Activated naive CD8-positive, alpha-beta T cell treated with anti-CD3 and anti-CD28 coated beads, Interleukin-2, amount 50 U/mL, for 24 hours (primary cell): ENCODE results near the gene DOCK9.

Experiments
- ATAC-seq: fragments of 150-1000 bp; cut with Tn5 transposase; one replicate; pipeline ENCODE4 v1.10.0; 2021
- DNase-seq: peaks from one replicate; pipeline ENCODE4 v3.0.0; 2021
- H3K27ac Mint-ChIP-seq: one replicate; pipeline ENCODE4 v1.8.0; 2021; ENCODE audit warnings: mild to moderate bottlenecking, mixed read lengths
- H3K27me3 Mint-ChIP-seq: one replicate; pipeline ENCODE4 v1.8.0; 2021; ENCODE audit warnings: mixed read lengths
- H3K36me3 Mint-ChIP-seq: one replicate; pipeline ENCODE4 v1.8.0; 2021; ENCODE audit warnings: low read depth, mixed read lengths
- H3K4me1 Mint-ChIP-seq: one replicate; pipeline ENCODE4 v1.8.0; 2021; ENCODE audit warnings: mixed read lengths
- H3K4me3 Mint-ChIP-seq: one replicate; pipeline ENCODE4 v1.8.0; 2021; ENCODE audit warnings: mild to moderate bottlenecking, moderate library complexity, mixed read lengths
- H3K9me3 Mint-ChIP-seq: one replicate; pipeline ENCODE4 v1.8.0; 2021; ENCODE audit warnings: mixed read lengths

DOCK9 gene

GRCh38 chr13:98974053-98974452 is 3.8 kb downstream of the DOCK9 start:
- H3K27ac Mint-ChIP-seq: no peak overlapping the region
- DNase-seq: no peak
- peaks cover 60% of the 10 kb centered on the region for H3K4me1 Mint-ChIP-seq
- H3K36me3 Mint-ChIP-seq: no peaks in the 10 kb centered on the region
- no peak overlapping the region for H3K4me3 Mint-ChIP-seq
- H3K27me3 Mint-ChIP-seq: no peaks in the 10 kb centered on the region
- H3K9me3 Mint-ChIP-seq: no peaks in the 10 kb centered on the region
- ATAC-seq: no peak

- Mint-ChIP-seq H3K36me3 (no peaks in the 10 kb centered on the region), H3K27me3 (no peaks in the 10 kb centered on the region), H3K4me3 (no peak overlapping the region), H3K4me1 (peaks cover 53% of the 10 kb centered on the region), H3K9me3 (no peaks in the 10 kb centered on the region), H3K27ac (no peak overlapping the region)
- DNase-seq (no peak), ATAC-seq (no peak)
Measured at GRCh38 chr13:98972627-98973026, 5.2 kb downstream of the DOCK9 start.

- Mint-ChIP-seq H3K36me3 (no peaks in the 10 kb centered on the region), H3K27me3 (no peaks in the 10 kb centered on the region), H3K4me1 (peaks cover 52% of the 10 kb centered on the region), H3K4me3 (no peak overlapping the region), H3K27ac (no peak overlapping the region), H3K9me3 (no peaks in the 10 kb centered on the region)
- DNase-seq (no peak), ATAC-seq (no peak)
Measured at GRCh38 chr13:98972059-98972458, 5.8 kb downstream of the DOCK9 start.

DNA sequence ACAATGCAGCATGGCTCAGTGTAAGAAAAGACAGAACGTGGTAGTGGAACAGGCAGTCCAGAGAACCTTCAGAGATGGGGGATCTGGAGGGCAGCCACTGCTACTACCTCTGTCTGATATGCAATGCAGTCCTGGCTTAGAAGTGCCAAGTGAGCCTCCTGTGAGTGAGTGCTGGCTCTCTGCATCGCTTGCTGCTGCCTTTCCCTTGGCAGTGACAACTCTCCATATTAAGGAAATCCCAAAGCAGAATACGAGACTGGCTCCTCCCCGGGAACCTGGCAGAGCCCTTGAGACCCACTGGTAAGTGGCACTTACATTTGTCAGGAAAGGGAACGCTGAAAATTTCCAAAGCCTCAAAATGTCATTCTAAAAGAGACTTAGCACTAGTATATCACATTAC is 7.5 kb downstream of the DOCK9 start:
- Mint-ChIP-seq H3K27me3 (no peaks in the 10 kb centered on the region), H3K27ac (no peak overlapping the region), H3K9me3 (no peaks in the 10 kb centered on the region), H3K4me3 (no peak overlapping the region), H3K4me1 (peaks cover 35% of the 10 kb centered on the region), H3K36me3 (no peaks in the 10 kb centered on the region)
- ATAC-seq (no peak), DNase-seq (no peak)

DNA sequence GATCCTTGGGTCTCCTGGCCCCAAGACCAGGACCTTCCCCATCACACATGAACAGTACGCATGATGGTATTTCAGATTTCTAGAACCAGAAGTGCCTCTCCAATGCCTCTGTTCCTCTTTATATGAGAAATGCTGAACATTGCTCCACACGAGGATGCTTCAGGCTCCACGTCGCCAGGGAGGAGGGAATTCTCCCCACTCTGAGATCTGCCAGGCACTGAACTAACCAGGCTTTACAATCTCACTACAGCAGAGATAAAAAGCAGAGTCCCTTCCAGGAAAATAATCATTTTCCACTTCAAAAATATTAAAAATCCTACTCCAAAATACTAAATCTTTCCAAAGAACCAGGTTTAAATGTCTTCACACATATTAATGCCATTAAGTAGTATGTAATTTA is 10.4 kb downstream of the DOCK9 start:
- H3K27me3 Mint-ChIP-seq: no peaks in the 10 kb centered on the region
- no peaks in the 10 kb centered on the region for H3K9me3 Mint-ChIP-seq
- H3K4me1 Mint-ChIP-seq: peaks cover 18% of the 10 kb centered on the region
- no peaks in the 10 kb centered on the region for H3K36me3 Mint-ChIP-seq
- DNase-seq (no peak), ATAC-seq (no peak)
- no peak overlapping the region for H3K27ac Mint-ChIP-seq
- no peak overlapping the region for H3K4me3 Mint-ChIP-seq

- no peak overlapping the region for H3K27ac Mint-ChIP-seq
- DNase-seq (no peak), ATAC-seq (no peak)
- peaks cover 15% of the 10 kb centered on the region for H3K4me1 Mint-ChIP-seq
- no peak overlapping the region for H3K4me3 Mint-ChIP-seq
- H3K27me3 Mint-ChIP-seq: no peaks in the 10 kb centered on the region
- H3K36me3 Mint-ChIP-seq: no peaks in the 10 kb centered on the region
- no peaks in the 10 kb centered on the region for H3K9me3 Mint-ChIP-seq
Measured at GRCh38 chr13:98966019-98966418, 11.8 kb downstream of the DOCK9 start.

DNA sequence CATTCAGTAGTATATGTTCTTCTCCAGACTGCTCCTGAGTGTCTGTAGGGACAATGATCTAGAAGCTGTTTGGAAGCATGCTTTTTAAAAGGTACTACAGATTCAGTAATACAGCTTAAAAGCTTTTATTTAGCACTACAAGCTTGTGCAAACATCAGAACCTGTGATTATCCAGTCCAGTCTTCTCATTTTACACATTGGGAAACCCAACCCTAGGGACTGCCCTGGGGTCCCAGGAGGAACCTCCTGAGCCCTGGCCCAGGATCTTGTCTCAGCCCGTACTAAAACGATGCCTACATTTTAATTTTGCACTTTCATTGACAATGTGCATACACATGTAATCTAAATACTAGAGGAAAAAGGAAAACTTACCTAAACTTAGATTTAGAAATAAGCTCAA is 12.5 kb downstream of the DOCK9 start:
- Mint-ChIP-seq H3K27me3 (no peaks in the 10 kb centered on the region), H3K27ac (no peak overlapping the region), H3K4me1 (peaks cover 19% of the 10 kb centered on the region), H3K4me3 (no peak overlapping the region), H3K9me3 (no peaks in the 10 kb centered on the region), H3K36me3 (no peaks in the 10 kb centered on the region)
- no peak for ATAC-seq
- no peak for DNase-seq

DNA sequence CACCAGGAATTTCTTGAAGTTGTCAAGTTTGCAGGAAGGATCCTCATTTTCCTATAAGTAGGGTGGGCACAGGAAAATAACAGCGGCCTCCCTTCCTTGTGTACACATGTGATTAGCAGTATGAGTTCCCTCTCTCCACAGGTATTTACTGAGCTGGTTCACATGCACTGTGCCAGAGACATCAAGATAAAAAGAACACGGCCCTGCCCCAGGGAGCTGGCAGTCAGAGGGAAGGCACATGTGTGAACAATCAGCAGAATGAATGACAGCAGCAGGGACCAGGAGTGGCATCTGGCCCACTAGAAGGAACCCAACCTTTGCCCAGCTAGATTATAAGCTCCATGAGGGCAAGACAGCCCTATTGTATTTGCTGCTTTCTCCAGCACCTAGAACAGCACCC is 13.9 kb downstream of the DOCK9 start:
- no peak for ATAC-seq
- no peaks in the 10 kb centered on the region for H3K9me3 Mint-ChIP-seq
- H3K27ac Mint-ChIP-seq: no peak overlapping the region
- no peaks in the 10 kb centered on the region for H3K27me3 Mint-ChIP-seq
- H3K4me3 Mint-ChIP-seq: no peak overlapping the region
- H3K36me3 Mint-ChIP-seq: no peaks in the 10 kb centered on the region
- H3K4me1 Mint-ChIP-seq: peaks cover 21% of the 10 kb centered on the region
- no peak for DNase-seq

DNA sequence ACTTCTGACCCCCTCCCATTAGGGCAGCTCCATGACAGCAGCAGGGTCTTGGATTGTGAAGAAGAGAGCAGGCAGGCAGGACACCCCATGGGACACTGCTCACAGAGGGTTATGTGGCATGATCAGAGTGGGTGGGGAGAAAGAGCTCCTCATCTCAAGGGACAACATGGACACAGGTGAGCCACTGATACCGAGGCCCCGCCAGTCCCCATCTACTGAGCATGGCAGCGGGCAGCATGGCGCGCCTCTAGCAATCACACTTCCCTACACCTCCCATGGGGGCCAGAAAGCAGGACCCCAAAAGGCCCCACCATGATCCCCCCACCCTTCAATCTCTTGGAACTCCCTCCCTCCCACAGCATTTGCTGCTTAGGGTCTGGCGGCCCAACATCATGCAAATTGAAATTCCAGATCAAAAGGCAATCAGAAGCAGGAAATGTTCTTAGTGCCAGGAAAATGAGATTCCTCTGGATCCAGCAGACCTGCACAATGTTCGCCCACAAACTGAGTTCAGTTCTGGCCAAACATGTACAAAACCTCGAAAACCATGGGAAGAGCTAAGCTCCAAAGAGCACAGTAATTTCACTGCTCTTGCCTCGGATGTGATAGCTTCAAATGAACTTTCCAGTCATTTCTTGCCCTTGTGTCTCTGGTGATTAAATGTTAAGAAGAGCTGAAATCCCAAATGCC is 14.8 kb downstream of the DOCK9 start:
- Mint-ChIP-seq H3K27me3 (no peaks in the 10 kb centered on the region), H3K36me3 (no peaks in the 10 kb centered on the region), H3K4me3 (no peak overlapping the region), H3K27ac (no peak overlapping the region), H3K9me3 (no peaks in the 10 kb centered on the region), H3K4me1 (peaks cover 21% of the 10 kb centered on the region)
- ATAC-seq (no peak), DNase-seq (no peak)

GRCh38 chr13:98961503-98962105 is 16.3 kb downstream of the DOCK9 start:
- peaks cover 17% of the 10 kb centered on the region for H3K4me1 Mint-ChIP-seq
- H3K36me3 Mint-ChIP-seq: peaks cover 1% of the 10 kb centered on the region
- DNase-seq: no peak
- ATAC-seq: no peak
- no peak overlapping the region for H3K27ac Mint-ChIP-seq
- no peak overlapping the region for H3K4me3 Mint-ChIP-seq
- H3K9me3 Mint-ChIP-seq: no peaks in the 10 kb centered on the region
- H3K27me3 Mint-ChIP-seq: no peaks in the 10 kb centered on the region

- H3K36me3 Mint-ChIP-seq: peaks cover 1% of the 10 kb centered on the region
- no peak for DNase-seq
- H3K4me1 Mint-ChIP-seq: peaks cover 17% of the 10 kb centered on the region
- no peak overlapping the region for H3K4me3 Mint-ChIP-seq
- no peak overlapping the region for H3K27ac Mint-ChIP-seq
- no peak for ATAC-seq
- H3K27me3 Mint-ChIP-seq: no peaks in the 10 kb centered on the region
- H3K9me3 Mint-ChIP-seq: no peaks in the 10 kb centered on the region
Measured at GRCh38 chr13:98960606-98961502, 17.0 kb downstream of the DOCK9 start.

GRCh38 chr13:98959786-98960605 is 17.9 kb downstream of the DOCK9 start:
- Mint-ChIP-seq H3K27ac (no peak overlapping the region), H3K27me3 (no peaks in the 10 kb centered on the region), H3K9me3 (no peaks in the 10 kb centered on the region), H3K36me3 (peaks cover 1% of the 10 kb centered on the region), H3K4me3 (no peak overlapping the region), H3K4me1 (peaks cover 17% of the 10 kb centered on the region)
- no peak for ATAC-seq
- DNase-seq: no peak

DNA sequence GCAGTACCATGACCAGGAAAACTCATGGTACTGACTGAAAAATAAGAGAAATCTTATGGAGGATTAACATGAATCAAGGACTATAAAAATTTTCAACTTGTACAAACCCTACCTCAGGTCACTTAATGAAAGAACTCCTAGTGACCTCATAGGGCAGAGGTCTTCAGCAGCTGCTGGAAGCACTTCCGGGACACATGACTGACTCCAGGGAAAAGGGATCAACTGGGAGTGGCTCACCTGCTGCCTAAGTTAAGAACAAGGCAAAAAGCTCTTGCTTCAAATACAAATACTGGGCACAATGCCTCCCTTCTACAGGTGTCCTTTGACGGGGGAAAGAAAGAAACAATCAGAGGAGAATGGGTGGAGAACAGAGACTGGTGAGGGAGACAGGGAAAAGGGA is 18.6 kb downstream of the DOCK9 start:
- DNase-seq (no peak), ATAC-seq (no peak)
- no peak overlapping the region for H3K27ac Mint-ChIP-seq
- H3K27me3 Mint-ChIP-seq: no peaks in the 10 kb centered on the region
- no peak overlapping the region for H3K4me3 Mint-ChIP-seq
- H3K4me1 Mint-ChIP-seq: peaks cover 17% of the 10 kb centered on the region
- H3K36me3 Mint-ChIP-seq: peaks cover 3% of the 10 kb centered on the region
- no peaks in the 10 kb centered on the region for H3K9me3 Mint-ChIP-seq

DNA sequence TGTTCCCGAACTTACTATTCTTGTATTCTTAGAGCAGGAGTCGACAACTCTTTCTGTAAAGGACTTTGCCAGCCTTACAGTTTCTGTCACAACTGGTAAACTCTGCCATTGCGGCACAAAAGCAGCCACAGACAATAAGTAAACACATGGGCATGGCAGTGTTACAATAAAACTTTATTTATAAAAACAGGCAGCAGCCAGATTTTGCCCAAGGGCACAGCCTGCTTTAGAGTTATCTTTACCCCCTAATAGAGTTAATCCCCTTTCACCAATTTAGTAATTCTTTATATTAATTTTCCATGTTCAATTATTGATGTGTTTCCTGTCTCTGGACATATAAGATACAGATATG is 19.4 kb downstream of the DOCK9 start:
- Mint-ChIP-seq H3K36me3 (peaks cover 5% of the 10 kb centered on the region), H3K4me3 (no peak overlapping the region), H3K9me3 (no peaks in the 10 kb centered on the region), H3K27me3 (no peaks in the 10 kb centered on the region), H3K4me1 (peaks cover 17% of the 10 kb centered on the region), H3K27ac (no peak overlapping the region)
- DNase-seq: no peak
- no peak for ATAC-seq
